NB4 (cell line): ENCODE results near the gene PAX2.

ENCODE experiments used
- DNase-seq: peaks from one replicate; pipeline ENCODE4 v3.0.0; 2010; ENCODE audit warnings: low read depth
- H3K4me3 ChIP-seq: one replicate; pipeline ENCODE4 v1.5.1; 2011; ENCODE audit warnings: mild to moderate bottlenecking, low read depth, low read length, moderate library complexity
- MYC ChIP-seq: IDR thresholded peaks from 2 replicates; pipeline ENCODE4 v1.6.1; 2011; ENCODE audit warnings: low read depth, low read length
- POLR2A ChIP-seq: IDR thresholded peaks from 2 replicates; pipeline ENCODE4 v1.6.1; 2011; ENCODE audit warnings: mild to moderate bottlenecking; ENCODE audit not compliant: insufficient read length; ENCODE audit errors: extremely low read depth
- TF ChIP-seq, protein P1 (sequence below): IDR thresholded peaks from one replicate; pipeline ENCODE4 v1.5.1; 2012; ENCODE audit warnings: low read depth, low read length
- TF ChIP-seq, protein P2 (sequence below): IDR thresholded peaks from 2 replicates; pipeline ENCODE4 v1.6.1; 2011; ENCODE audit warnings: low read depth, low read length

Gene PAX2

GRCh38 chr10:100745882-100746783 lies 751 bp downstream of the PAX2 start:
- TF ChIP-seq MYC = no peak
- TF ChIP-seq, protein P1, sequence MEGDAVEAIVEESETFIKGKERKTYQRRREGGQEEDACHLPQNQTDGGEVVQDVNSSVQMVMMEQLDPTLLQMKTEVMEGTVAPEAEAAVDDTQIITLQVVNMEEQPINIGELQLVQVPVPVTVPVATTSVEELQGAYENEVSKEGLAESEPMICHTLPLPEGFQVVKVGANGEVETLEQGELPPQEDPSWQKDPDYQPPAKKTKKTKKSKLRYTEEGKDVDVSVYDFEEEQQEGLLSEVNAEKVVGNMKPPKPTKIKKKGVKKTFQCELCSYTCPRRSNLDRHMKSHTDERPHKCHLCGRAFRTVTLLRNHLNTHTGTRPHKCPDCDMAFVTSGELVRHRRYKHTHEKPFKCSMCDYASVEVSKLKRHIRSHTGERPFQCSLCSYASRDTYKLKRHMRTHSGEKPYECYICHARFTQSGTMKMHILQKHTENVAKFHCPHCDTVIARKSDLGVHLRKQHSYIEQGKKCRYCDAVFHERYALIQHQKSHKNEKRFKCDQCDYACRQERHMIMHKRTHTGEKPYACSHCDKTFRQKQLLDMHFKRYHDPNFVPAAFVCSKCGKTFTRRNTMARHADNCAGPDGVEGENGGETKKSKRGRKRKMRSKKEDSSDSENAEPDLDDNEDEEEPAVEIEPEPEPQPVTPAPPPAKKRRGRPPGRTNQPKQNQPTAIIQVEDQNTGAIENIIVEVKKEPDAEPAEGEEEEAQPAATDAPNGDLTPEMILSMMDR = no peak
- TF ChIP-seq POLR2A = no peak
- TF ChIP-seq, protein P2, sequence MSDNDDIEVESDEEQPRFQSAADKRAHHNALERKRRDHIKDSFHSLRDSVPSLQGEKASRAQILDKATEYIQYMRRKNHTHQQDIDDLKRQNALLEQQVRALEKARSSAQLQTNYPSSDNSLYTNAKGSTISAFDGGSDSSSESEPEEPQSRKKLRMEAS = no peak
- H3K4me3 ChIP-seq = no peak overlapping the region
- DNase-seq = peak; percentile 32

- TF ChIP-seq, protein P2 = no peak
- no peak for TF ChIP-seq POLR2A
- TF ChIP-seq, protein P1 = no peak
- TF ChIP-seq MYC = no peak
- no peak for DNase-seq
- no peak overlapping the region for H3K4me3 ChIP-seq
Measured at GRCh38 chr10:100746784-100747455, 1.5 kb downstream of the PAX2 start.

- TF ChIP-seq, protein P1 = no peak
- TF ChIP-seq, protein P2 = no peak
- TF ChIP-seq POLR2A (no peak), MYC (no peak)
- H3K4me3 ChIP-seq = no peak overlapping the region
- DNase-seq = no peak
Measured at GRCh38 chr10:100747456-100748230, 2.3 kb downstream of the PAX2 start.

GRCh38 chr10:100748231-100749058 lies 3.1 kb downstream of the PAX2 start:
- no peak for TF ChIP-seq POLR2A
- TF ChIP-seq MYC = no peak
- TF ChIP-seq, protein P1 = no peak
- TF ChIP-seq, protein P2 = no peak
- no peak overlapping the region for H3K4me3 ChIP-seq
- DNase-seq = no peak

GRCh38 chr10:100749059-100749308 lies 3.6 kb downstream of the PAX2 start:
- no peak overlapping the region for H3K4me3 ChIP-seq
- DNase-seq = no peak
- TF ChIP-seq, protein P1 = no peak
- TF ChIP-seq, protein P2 = no peak
- TF ChIP-seq POLR2A (no peak), MYC (no peak)
